H1 (cell line): ENCODE data around the gene ZNF648. TPM values are rescaled to one million over a fixed set of nuclear protein-coding genes. Genes with fewer than 3 reads are reported as not detected.
"Not testable (repeated sequence)": the region's sequence is repeated elsewhere in the genome, so short reads cannot be mapped to it uniquely, and the experiment has no call there.

ENCODE experiments used
- CTCF ChIA-PET: fragments of 300-600 bp; sonication (Branson Sonifier 250); formaldehyde crosslinking; loops from one replicate; lab custom pipeline; 2021; ENCODE audit not compliant: partially characterized antibody; lab: Charles Lee
- POLR2A ChIA-PET: fragments of 300-600 bp; sonication (Branson Sonifier 250); formaldehyde crosslinking; loops from one replicate; lab custom pipeline; 2021; ENCODE audit warnings: inconsistent platforms; ENCODE audit not compliant: partially characterized antibody; lab: Charles Lee
- DNase-seq, 2 experiments: peaks; one replicate each; pipeline versions ENCODE4 v3.0.0 to v3.0.0-alpha.2; 2010 to 2022; ENCODE audit warnings: low spot score in 2 of 2, low read depth in 1 of 2, mixed read lengths in 1 of 2
- FAIRE-seq: peaks from 2 replicates; lab custom pipeline; 2011; peaks lifted over from hg19 to GRCh38; lab: Jason Lieb, UNC
- H2AFZ ChIP-seq: 2 replicates; pipeline ENCODE4 v1.8.1; 2012; ENCODE audit warnings: low read length, inconsistent platforms
- H2AK5ac ChIP-seq: 2 replicates; pipeline ENCODE4 v1.6.1; 2013; ENCODE audit warnings: low read depth, low read length
- H2BK120ac ChIP-seq: replicated peaks from 2 replicates; pipeline ENCODE3; 2013; ENCODE audit warnings: low read depth, low read length, inconsistent platforms
- H2BK12ac ChIP-seq: 2 replicates; pipeline ENCODE4 v1.6.1; 2013; ENCODE audit warnings: low read depth, low read length
- H2BK15ac ChIP-seq: 2 replicates; pipeline ENCODE4 v1.6.1; 2013; ENCODE audit warnings: low read length
- H2BK20ac ChIP-seq: 2 replicates; pipeline ENCODE4 v1.6.1; 2013; ENCODE audit warnings: low read length
- H2BK5ac ChIP-seq: 2 replicates; pipeline ENCODE4 v1.6.1; 2013; ENCODE audit warnings: low read depth, low read length
- H3K14ac ChIP-seq: 2 replicates; pipeline ENCODE4 v1.6.1; 2013; ENCODE audit warnings: inconsistent platforms; ENCODE audit not compliant: insufficient read length
- H3K18ac ChIP-seq: 2 replicates; pipeline ENCODE4 v1.6.1; 2013; ENCODE audit warnings: low read length; ENCODE audit errors: extremely low read depth
- H3K23ac ChIP-seq: 2 replicates; pipeline ENCODE4 v1.6.1; 2013; ENCODE audit warnings: inconsistent platforms; ENCODE audit not compliant: insufficient read length
- H3K23me2 ChIP-seq: 2 replicates; pipeline ENCODE4 v1.6.1; 2013; ENCODE audit warnings: low read depth, low read length
- H3K27ac ChIP-seq: 2 replicates; pipeline ENCODE4 v1.6.1; 2011; ENCODE audit warnings: low read depth, low read length, inconsistent platforms
- H3K27me3 ChIP-seq, 4 experiments: replicated peaks in 1 of 4; 1 replicate in 1 of 4; 2 replicates in 3 of 4; pipeline versions ENCODE4 v1.6.1 to v1.8.1; 2011 to 2013; ENCODE audit warnings: low read length in 3 of 4, mild to moderate bottlenecking in 3 of 4, inconsistent platforms in 2 of 4, mixed read lengths in 2 of 4, moderate library complexity in 1 of 4; ENCODE audit not compliant: control insufficient read depth in 3 of 4, insufficient read depth in 3 of 4; ENCODE audit errors: extremely low read depth in 1 of 4
- H3K36me3 ChIP-seq, 4 experiments: 2 replicates each; pipeline versions ENCODE4 v1.6.1 to v1.8.1; 2011 to 2013; ENCODE audit warnings: mild to moderate bottlenecking in 4 of 4, low read length in 3 of 4, moderate library complexity in 2 of 4, control low read depth in 1 of 4, inconsistent platforms in 1 of 4; ENCODE audit not compliant: insufficient read depth in 4 of 4, control insufficient read depth in 2 of 4
- H3K4ac ChIP-seq: replicated peaks from 2 replicates; pipeline ENCODE3; 2013; ENCODE audit warnings: low read length, low read depth, mixed read lengths, inconsistent platforms; ENCODE audit not compliant: insufficient read length
- H3K4me1 ChIP-seq, 4 experiments: replicated peaks in 1 of 4; 1 replicate in 1 of 4; 2 replicates in 3 of 4; pipeline versions ENCODE4 v1.6.1 to v1.8.1; 2011 to 2013; ENCODE audit warnings: low read length in 3 of 4, inconsistent platforms in 2 of 4, mixed read lengths in 1 of 4; ENCODE audit not compliant: insufficient read depth in 4 of 4, control insufficient read depth in 3 of 4
- H3K4me2 ChIP-seq, 2 experiments: 2 replicates each; pipeline versions ENCODE4 v1.6.1 to v1.8.1; 2011 to 2013; ENCODE audit warnings: low read depth in 2 of 2, low read length in 2 of 2, control low read depth in 1 of 2, inconsistent platforms in 1 of 2, mild to moderate bottlenecking in 1 of 2; ENCODE audit not compliant: insufficient read depth in 1 of 2
- H3K4me3 ChIP-seq, 4 experiments: fragments of 200-600, 300-600 bp in 1 of 4; sonication (generic), shearing (Covaris generic), sonication (Bioruptor Twin) in 1 of 4; 2 replicates each; pipeline versions ENCODE4 v1.5.1 to v1.8.1; 2011 to 2016; ENCODE audit warnings: low read length in 4 of 4, low read depth in 3 of 4, control low read depth in 2 of 4, inconsistent platforms in 2 of 4, mild to moderate bottlenecking in 2 of 4, mixed read lengths in 1 of 4, moderate library complexity in 1 of 4; ENCODE audit not compliant: insufficient read depth in 2 of 4; ENCODE audit errors: extremely low read depth in 1 of 4
- H3K56ac ChIP-seq: replicated peaks from 2 replicates; pipeline ENCODE3; 2013; ENCODE audit warnings: low read depth, mild to moderate bottlenecking, mixed read lengths, low read length, inconsistent platforms; ENCODE audit not compliant: insufficient read length
- H3K79me1 ChIP-seq: 2 replicates; pipeline ENCODE4 v1.6.1; 2013; ENCODE audit warnings: low read depth, low read length, control low read depth
- H3K79me2 ChIP-seq, 2 experiments: 2 replicates each; pipeline versions ENCODE4 v1.6.1 to v1.8.1; 2012 to 2013; ENCODE audit warnings: low read length in 2 of 2, mild to moderate bottlenecking in 2 of 2, inconsistent platforms in 1 of 2; ENCODE audit not compliant: insufficient read depth in 2 of 2, control insufficient read depth in 1 of 2
- H3K9ac ChIP-seq, 4 experiments: replicated peaks in 1 of 4; 1 replicate in 1 of 4; 2 replicates in 3 of 4; pipeline versions ENCODE4 v1.6.1 to v1.8.1; 2011 to 2013; ENCODE audit warnings: low read depth in 3 of 4, low read length in 3 of 4, control low read depth in 2 of 4, mild to moderate bottlenecking in 2 of 4, moderate library complexity in 2 of 4, inconsistent platforms in 1 of 4; ENCODE audit errors: extremely low read depth in 1 of 4
- H3K9me3 ChIP-seq, 2 experiments: 2 replicates each; pipeline versions ENCODE4 v1.6.1 to v1.8.1; 2012 to 2013; ENCODE audit warnings: mild to moderate bottlenecking in 2 of 2, moderate library complexity in 2 of 2, control low read depth in 1 of 2, inconsistent platforms in 1 of 2, low read depth in 1 of 2, low read length in 1 of 2, mixed read lengths in 1 of 2; ENCODE audit not compliant: insufficient read depth in 2 of 2
- H4K20me1 ChIP-seq, 2 experiments: replicated peaks in 1 of 2; 2 replicates each; pipeline versions ENCODE3 to v1.8.1; 2011 to 2013; ENCODE audit warnings: inconsistent platforms in 2 of 2, low read length in 2 of 2, mild to moderate bottlenecking in 1 of 2; ENCODE audit not compliant: insufficient read depth in 2 of 2, control insufficient read depth in 1 of 2
- H4K5ac ChIP-seq: 2 replicates; pipeline ENCODE4 v1.6.1; 2013; ENCODE audit warnings: low read length, low read depth, mixed read lengths, inconsistent platforms; ENCODE audit not compliant: insufficient read length
- H4K8ac ChIP-seq: 2 replicates; pipeline ENCODE4 v1.8.0; 2013; ENCODE audit warnings: mild to moderate bottlenecking, moderate library complexity, low read length, inconsistent platforms; ENCODE audit not compliant: insufficient read depth; ENCODE audit errors: extremely low read depth
- H4K91ac ChIP-seq: replicated peaks from 2 replicates; pipeline ENCODE3; 2013; ENCODE audit warnings: low read length, mixed read lengths, inconsistent platforms; ENCODE audit not compliant: insufficient read length
- WGBS, 2 experiments: shearing (Covaris generic) in 1 of 2; methylation state at CpG; one replicate each; pipeline versions ENCODE4 v1.1.6 to v1.1.7; 2013 to 2015; ENCODE audit warnings: low lambda C conversion rate in 2 of 2, mixed read lengths in 2 of 2, inconsistent platforms in 1 of 2, low coverage in 1 of 2, missing lambda C conversion rate in 1 of 2; ENCODE audit not compliant: insufficient replicate concordance in 2 of 2, insufficient coverage in 1 of 2, insufficient read length in 1 of 2; ENCODE audit errors: extremely low coverage in 1 of 2, missing lambda C conversion rate in 1 of 2; 5-methylcytosine and 5-hydroxymethylcytosine counted together
- polyA plus RNA-seq, 7 experiments: library from polyadenylated mRNA; depleted of rRNA in 3 of 7; stranded (reverse) in 5 of 7; unstranded in 2 of 7; fragments of >200 nt in 5 of 7; fragments of 200-250 nt in 2 of 7; gene quantifications; 1 replicate in 5 of 7; 2 replicates in 1 of 7; 4 replicates in 1 of 7; pipeline versions ENCODE4 v1.2.1 to v1.2.3, GENCODE V29; 2011 to 2013; ENCODE audit warnings: missing spikeins in 2 of 7, mixed read lengths in 2 of 7
- total RNA-seq: library from RNA; stranded (reverse); fragmentation: NEBNext Ultra II Directional; extraction: Animal tissue kit (Norgen Biotek cat#: 25700); gene quantifications from 2 replicates; pipeline ENCODE4 v1.2.1, GENCODE V29; 2021

The ZNF648 gene
- total and polyA plus RNA-seq, 2 of the 8 experiments (the other 6 are each of a cell fraction or from before 2014, with no cell fraction given), result 0.20 to 0.53 TPM

DNA sequence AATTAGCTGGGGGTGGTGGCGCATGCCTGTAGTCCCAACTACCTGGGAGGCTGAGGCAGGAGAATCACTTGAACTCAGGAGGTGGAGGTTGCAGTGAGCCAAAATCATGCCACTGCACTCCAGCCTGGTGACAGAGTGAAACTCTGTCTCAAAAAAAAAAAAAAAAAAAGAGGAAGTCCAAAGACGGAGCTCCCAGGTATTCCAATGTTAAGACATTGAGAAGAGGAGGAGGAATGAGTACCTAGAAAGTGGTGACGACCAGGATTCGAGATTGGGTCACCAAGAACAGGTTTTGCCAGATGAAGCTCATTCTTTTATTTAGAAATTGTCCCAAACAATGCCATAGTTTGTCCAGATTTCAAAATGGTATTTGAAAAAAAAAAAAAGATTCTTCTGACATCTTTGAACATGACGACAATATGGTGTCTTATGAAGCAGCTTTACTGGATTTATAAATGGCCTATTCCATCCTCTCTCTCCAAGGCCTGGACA is 33.0 kb upstream of the ZNF648 start:
- H2BK120ac ChIP-seq, H2BK15ac ChIP-seq, H3K36me3 ChIP-seq, H3K79me1 ChIP-seq, H4K5ac ChIP-seq, H3K4me3 ChIP-seq, FAIRE-seq, H3K27ac ChIP-seq, H3K23me2 ChIP-seq, H3K27me3 ChIP-seq, H2BK12ac ChIP-seq, H3K18ac ChIP-seq, DNase-seq, H2AK5ac ChIP-seq, H3K9me3 ChIP-seq, H3K79me2 ChIP-seq, H4K8ac ChIP-seq, H3K23ac ChIP-seq, H3K9ac ChIP-seq, H3K4me2 ChIP-seq, H2BK20ac ChIP-seq, H4K91ac ChIP-seq, H4K20me1 ChIP-seq, H3K4ac ChIP-seq, H3K4me1 ChIP-seq, H2BK5ac ChIP-seq, H2AFZ ChIP-seq, H3K56ac ChIP-seq, H3K14ac ChIP-seq: not testable (repeated sequence)
- 83% methylated on average over 5 of the region's 5 CpGs; no CpG with 5 or more reads in 1 of the 2 experiments for WGBS, 2 experiments
- ChIA-PET POLR2A (interaction anchor here (1.0 kb wide), 1 partner anchor 20 kb away, joined by 3 read pairs; no protein-coding TSS in a partner anchor), CTCF (interaction anchor here (0.8 to 3.1 kb wide), 9 partner anchors 9 to 309 kb away, joined by 3 to 27 read pairs (median 4); no protein-coding TSS in a partner anchor)
